ENCODE measurements around the gene NUP210. TPM values are rescaled to one million over a fixed set of nuclear protein-coding genes. Genes with fewer than 3 reads are reported as not detected.

NUP210 gene
- total and polyA plus RNA-seq, 2 of the 13 experiments (the other 11 are each of a cell fraction or from before 2014, with no cell fraction given), result 31.6 to 35.2 TPM

- no peak overlapping the region for H3K4me2 ChIP-seq (ENCODE audit: low read depth, low read length)
- DNase-seq (ENCODE audit: low spot score), result no peak
- intact Hi-C loops (cut with micrococcal nuclease; ENCODE audit: unreplicated experiment) (loop anchor here (1.0 kb wide), 1 partner anchor 98 kb away; no protein-coding TSS in a partner anchor), in situ Hi-C loops (cut with HindIII; ENCODE audit: extremely low pct_ligation_motif_present, low pct_unique_long_range_greater_than_20kb) (no loop called here)
- no peak overlapping the region for H2AFZ ChIP-seq (ENCODE audit: low read length)
- no peak for FAIRE-seq
- WGBS (ENCODE audit: low lambda C conversion rate), result 93% methylated on average over 2 of the region's 13 CpGs
- H3K27me3 ChIP-seq (ENCODE audit: control insufficient read depth in 1 of 2, insufficient read depth in 2 of 2, low read length in 2 of 2), result no peaks in the 10 kb centered on the region
- H3K4me3 ChIP-seq (replicated peaks in 1 of 3; ENCODE audit: insufficient read depth in 1 of 3, low read depth in 2 of 3, low read length in 3 of 3), result no peak overlapping the region
- ChIA-PET CTCF (ENCODE audit: low intra/inter-chr PET ratio, low total read pairs) (interaction anchor here (1.6 kb wide), 1 partner anchor 108 kb away, joined by 8 read pairs; no protein-coding TSS in a partner anchor), POLR2A (no interaction called here)
- H4K20me1 ChIP-seq (ENCODE audit: insufficient read depth, low read length), result no peaks in the 10 kb centered on the region
- no peak overlapping the region for H3K9ac ChIP-seq (ENCODE audit: insufficient read depth, low read depth, low read length)
- no peaks in the 10 kb centered on the region for H3K79me2 ChIP-seq (ENCODE audit: insufficient read depth, low read length)
- ATAC-seq, result peak; percentile 73
- H3K4me1 ChIP-seq (ENCODE audit: insufficient read depth, low read length), result no peaks in the 10 kb centered on the region
- BruUV-seq (replicated peaks), result no TSS peak
- no peaks in the 10 kb centered on the region for H3K9me3 ChIP-seq (ENCODE audit: low read length)
- H3K27ac ChIP-seq (ENCODE audit: extremely low read length, insufficient read depth, low read length), result no peak overlapping the region
- peaks cover 46 to 93% of the 10 kb centered on the region in 2 experiments for H3K36me3 ChIP-seq (replicated peaks in 1 of 2; ENCODE audit: control insufficient read depth in 1 of 2, insufficient read depth in 2 of 2, low read length in 2 of 2)
- TF ChIP-seq ZBTB7A (CRISPR knock-in tag; IDR thresholded peaks at IDR 0.05) (no peak), CAMTA2 (CRISPR knock-in tag; IDR thresholded peaks at IDR 0.05; ENCODE audit: borderline replicate concordance) (no peak), SP4 (CRISPR knock-in tag; IDR thresholded peaks at IDR 0.05) (no peak), RELA (CRISPR knock-in tag; IDR thresholded peaks at IDR 0.05) (no peak), TRIM22 (IDR thresholded peaks at IDR 0.05) (no peak), TSC22D2 (CRISPR knock-in tag; IDR thresholded peaks at IDR 0.05; ENCODE audit: borderline replicate concordance) (no peak), ZNF770 (CRISPR knock-in tag; IDR thresholded peaks at IDR 0.05) (no peak), THAP11 (CRISPR knock-in tag; IDR thresholded peaks at IDR 0.05) (no peak), SKI (IDR thresholded peaks at IDR 0.05; ENCODE audit: partially characterized antibody) (no peak), MIER3 (CRISPR knock-in tag; IDR thresholded peaks at IDR 0.05; ENCODE audit: borderline replicate concordance) (no peak), ZNF549 (CRISPR knock-in tag; IDR thresholded peaks at IDR 0.05) (no peak), ZNF350 (CRISPR knock-in tag; IDR thresholded peaks at IDR 0.05; ENCODE audit: borderline replicate concordance, low read depth) (no peak), ZNF557 (CRISPR knock-in tag; IDR thresholded peaks at IDR 0.05) (no peak), DMTF1 (CRISPR knock-in tag; IDR thresholded peaks at IDR 0.05) (no peak), CBX2 (IDR thresholded peaks at IDR 0.05; ENCODE audit: low read depth, low read length) (no peak), CBX2 (CRISPR knock-in tag; IDR thresholded peaks at IDR 0.05; ENCODE audit: low read depth) (no peak), XRCC5 (optimal IDR thresholded peaks at IDR 0.05; ENCODE audit: low read length) (peak; percentile 30), ZBTB1 (CRISPR knock-in tag; IDR thresholded peaks at IDR 0.05; ENCODE audit: borderline replicate concordance) (no peak)
These were observed 66.1 kb downstream of the NUP210 start for GRCh38 chr3:13353936-13354542.

Data from HepG2 (cell line).